Measurements from ENCODE around the gene ZNF678. TPM values are rescaled to one million over a fixed set of nuclear protein-coding genes. Genes with fewer than 3 reads are reported as not detected.

Gene ZNF678
- total RNA-seq, 1 donor from 2014 or later, result 63.8 TPM

GRCh38 chr1:227654858-227655752 is 91.7 kb downstream of the ZNF678 start:
- H3K9me3 ChIP-seq (ENCODE audit: low read depth), result peaks cover 94% of the 10 kb centered on the region
- H3K27me3 ChIP-seq, result no peaks in the 10 kb centered on the region
- Mint-ChIP-seq H3K36me3 (peaks cover 65% of the 10 kb centered on the region), H3K9me3 (peaks cover 87% of the 10 kb centered on the region), H3K27ac (no peak overlapping the region), H3K4me3 (no peak overlapping the region), H3K27me3 (ENCODE audit: insufficient read depth, low read depth) (no peaks in the 10 kb centered on the region), H3K4me1 (no peaks in the 10 kb centered on the region)
- DNase-seq (ENCODE audit: low spot score), result no peak
- no peaks in the 10 kb centered on the region for H4K20me1 ChIP-seq (ENCODE audit: low read depth)
- peaks cover 89% of the 10 kb centered on the region for H3K36me3 ChIP-seq
- no peak overlapping the region for H3K4me3 ChIP-seq
- peaks cover 17% of the 10 kb centered on the region for H3F3A ChIP-seq (ENCODE audit: low read depth)
- no peak overlapping the region for H3K27ac ChIP-seq
- H2AFZ ChIP-seq (replicated peaks), result no peak overlapping the region
- no peak overlapping the region for H3K9ac ChIP-seq
- no peaks in the 10 kb centered on the region for H3K4me1 ChIP-seq
- no peak overlapping the region for H3K4me2 ChIP-seq
- H3K79me2 ChIP-seq (ENCODE audit: low read depth), result no peaks in the 10 kb centered on the region
- TF ChIP-seq EZH2phosphoT487 (IDR thresholded peaks at IDR 0.05), result no peak
- no peak for TF ChIP-seq EZH2 (IDR thresholded peaks at IDR 0.05)
- TF ChIP-seq CTCF (IDR thresholded peaks at IDR 0.05), result no peak

- Histone ChIP-seq H3K27ac (no peak overlapping the region), H3K4me1 (no peaks in the 10 kb centered on the region), H3K36me3 (peaks cover 51% of the 10 kb centered on the region), H3K4me3 (no peak overlapping the region), H3K9me3 (ENCODE audit: low read depth) (peaks cover 65% of the 10 kb centered on the region), H3K79me2 (ENCODE audit: low read depth) (no peaks in the 10 kb centered on the region), H3K4me2 (no peak overlapping the region), H2AFZ (replicated peaks) (no peak overlapping the region), H3K27me3 (no peaks in the 10 kb centered on the region), H3K9ac (no peak overlapping the region), H3F3A (ENCODE audit: low read depth) (no peaks in the 10 kb centered on the region), H4K20me1 (ENCODE audit: low read depth) (no peaks in the 10 kb centered on the region)
- peak; percentile 16 for TF ChIP-seq CTCF (IDR thresholded peaks at IDR 0.05)
- TF ChIP-seq EZH2 (IDR thresholded peaks at IDR 0.05), result no peak
- TF ChIP-seq EZH2phosphoT487 (IDR thresholded peaks at IDR 0.05), result no peak
- Mint-ChIP-seq H3K4me1 (no peaks in the 10 kb centered on the region), H3K27me3 (ENCODE audit: insufficient read depth, low read depth) (no peaks in the 10 kb centered on the region), H3K9me3 (peaks cover 84% of the 10 kb centered on the region), H3K36me3 (peaks cover 53% of the 10 kb centered on the region), H3K27ac (no peak overlapping the region), H3K4me3 (no peak overlapping the region)
- no peak for DNase-seq (ENCODE audit: low spot score)
Observed at GRCh38 chr1:227661495-227661894, 98.1 kb downstream of the ZNF678 start.

- Histone ChIP-seq H3K4me2 (no peak overlapping the region), H3F3A (ENCODE audit: low read depth) (no peaks in the 10 kb centered on the region), H3K9ac (no peak overlapping the region), H3K4me3 (no peak overlapping the region), H3K27me3 (no peaks in the 10 kb centered on the region), H2AFZ (replicated peaks) (no peak overlapping the region), H3K4me1 (no peaks in the 10 kb centered on the region), H3K27ac (no peak overlapping the region), H4K20me1 (ENCODE audit: low read depth) (no peaks in the 10 kb centered on the region), H3K79me2 (ENCODE audit: low read depth) (no peaks in the 10 kb centered on the region), H3K36me3 (peaks cover 40% of the 10 kb centered on the region), H3K9me3 (ENCODE audit: low read depth) (peaks cover 53% of the 10 kb centered on the region)
- H3K4me1 Mint-ChIP-seq, result no peaks in the 10 kb centered on the region
- peaks cover 48% of the 10 kb centered on the region for H3K36me3 Mint-ChIP-seq
- no peak for DNase-seq (ENCODE audit: low spot score)
- H3K9me3 Mint-ChIP-seq, result peaks cover 82% of the 10 kb centered on the region
- no peak overlapping the region for H3K4me3 Mint-ChIP-seq
- H3K27ac Mint-ChIP-seq, result no peak overlapping the region
- H3K27me3 Mint-ChIP-seq (ENCODE audit: insufficient read depth, low read depth), result no peaks in the 10 kb centered on the region
- no peak for TF ChIP-seq CTCF (IDR thresholded peaks at IDR 0.05)
- TF ChIP-seq EZH2phosphoT487 (IDR thresholded peaks at IDR 0.05), result no peak
- TF ChIP-seq EZH2 (IDR thresholded peaks at IDR 0.05), result no peak
Observed at GRCh38 chr1:227662933-227663332, 99.6 kb downstream of the ZNF678 start.

All from neural progenitor cell (in vitro differentiated cells).